Ovary (tissue), 9 donors: ENCODE data around the gene CEBPZOS. TPM values are rescaled to one million over a fixed set of nuclear protein-coding genes. Genes with fewer than 3 reads are reported as not detected.

Source experiments
- DNase-seq, 5 donors: peaks; one replicate each; pipeline ENCODE4 v3.0.0-alpha.2; 2019 to 2020
- H3K27ac ChIP-seq, 2 donors: fragments of 200-600 bp; one replicate each; pipeline versions ENCODE4 v1.5.1 to v1.8.0; 2019 to 2022
- H3K27me3 ChIP-seq: fragments of 200-600 bp; one replicate; pipeline ENCODE4 v1.8.0; 2022
- H3K36me3 ChIP-seq: fragments of 200-600 bp; sonication (generic); one replicate; pipeline ENCODE4 v1.5.1; 2019
- H3K4me1 ChIP-seq: one replicate; pipeline ENCODE4 v1.8.1; 2013; ENCODE audit warnings: mild to moderate bottlenecking, moderate library complexity; ENCODE audit not compliant: insufficient read depth
- H3K4me3 ChIP-seq: fragments of 200-600 bp; sonication (generic); one replicate; pipeline ENCODE4 v1.5.1; 2017
- H3K9me3 ChIP-seq, 2 donors: fragments of 200-600 bp in 1 of 2; sonication (generic) in 1 of 2; one replicate each; pipeline versions ENCODE4 v1.5.1 to v1.8.1; 2013 to 2019; ENCODE audit warnings: mild to moderate bottlenecking in 1 of 2, moderate library complexity in 1 of 2
- EP300 ChIP-seq: sonication (generic); formaldehyde crosslinking; IDR thresholded peaks from one replicate; pipeline ENCODE4 v1.6.1; 2017; ENCODE audit warnings: antibody characterized with exemption
- POLR2A ChIP-seq: fragments of 450-650 bp; IDR thresholded peaks from one replicate; pipeline ENCODE4 v1.6.1; 2017; ENCODE audit warnings: antibody characterized with exemption, mild to moderate bottlenecking, moderate library complexity
- WGBS, 3 donors: extraction: QIAGEN DNeasy Blood & Tissue Kit in 1 of 3; methylation state at CpG; one replicate each; pipeline versions ENCODE4 v1.1.5 to v1.1.7; 2013 to 2017; 5-methylcytosine and 5-hydroxymethylcytosine counted together
- intact Hi-C, 4 donors: fragments of 100-400 bp; cut with DNase I; formaldehyde crosslinking; loops; one replicate each; pipeline versions ENCODE4 v1.11.0 to v1.15.1; 2022 to 2023
- polyA plus RNA-seq, 2 donors: library from polyadenylated mRNA; stranded (reverse); fragments of 200-250 nt in 1 of 2; fragments of 350-450 nt in 1 of 2; fragmentation: Illumina TruSeq in 1 of 2; extraction: RNeasy Lipid Tissue Mini Kit (QIAGEN cat#74804) in 1 of 2; gene quantifications; one replicate each; pipeline ENCODE4 v1.2.3, GENCODE V29; 2013 to 2014
- total RNA-seq, 7 donors: library from RNA; depleted of rRNA in 2 of 7; stranded (reverse); fragments of >200 nt in 2 of 7; fragmentation: NEBNext Ultra II Directional in 3 of 7; extraction: Animal tissue kit (Norgen Biotek cat#: 25700) in 3 of 7; gene quantifications; one replicate each; pipeline versions ENCODE4 v1.1.0 to v1.2.4, GENCODE V29; 2016 to 2023
- TF ChIP-seq, protein P1 (sequence below), 3 donors: fragments of 450-650 bp in 2 of 3; fragments of 200-600 bp in 1 of 3; IDR thresholded peaks; one replicate each; pipeline versions ENCODE4 v1.5.1 to v1.8.0; 2016 to 2022; ENCODE audit warnings: antibody characterized with exemption in 3 of 3, mild to moderate bottlenecking in 1 of 3
- donor health status: DM: no; HTN: no; CAD: no; lungs with moderate emphysema.
- donor health status: DM: no; HTN: no; CAD: no.
- donor health status: Bipolar disorder and iron deficiency.
- donor health status: DM: yes; HTN: yes; CAD: no.
- donor health status: DM: no; HTN: no; CAD: no.
- donor health status: DM: yes; HTN: yes; CAD: no.

Gene CEBPZOS
- total and polyA plus RNA-seq, 9 donors: 22.6 to 47.4 (median 41.4) TPM

GRCh38 chr2:37154785-37155184 is 41.5 kb upstream of the CEBPZOS start:
- WGBS, 3 donors: 89 to 96% (median 91%) methylated on average over 4 of the region's 4 CpGs
- Histone ChIP-seq H3K4me3 (no peak overlapping the region), H3K36me3 (no peaks in the 10 kb centered on the region), H3K27ac (no peak overlapping the region), H3K4me1 (peaks cover 6% of the 10 kb centered on the region), H3K9me3 (no peaks in the 10 kb centered on the region), H3K27me3 (no peaks in the 10 kb centered on the region)
- no peak for DNase-seq
- TF ChIP-seq EP300 (no peak), POLR2A (no peak)
- TF ChIP-seq, protein P1, sequence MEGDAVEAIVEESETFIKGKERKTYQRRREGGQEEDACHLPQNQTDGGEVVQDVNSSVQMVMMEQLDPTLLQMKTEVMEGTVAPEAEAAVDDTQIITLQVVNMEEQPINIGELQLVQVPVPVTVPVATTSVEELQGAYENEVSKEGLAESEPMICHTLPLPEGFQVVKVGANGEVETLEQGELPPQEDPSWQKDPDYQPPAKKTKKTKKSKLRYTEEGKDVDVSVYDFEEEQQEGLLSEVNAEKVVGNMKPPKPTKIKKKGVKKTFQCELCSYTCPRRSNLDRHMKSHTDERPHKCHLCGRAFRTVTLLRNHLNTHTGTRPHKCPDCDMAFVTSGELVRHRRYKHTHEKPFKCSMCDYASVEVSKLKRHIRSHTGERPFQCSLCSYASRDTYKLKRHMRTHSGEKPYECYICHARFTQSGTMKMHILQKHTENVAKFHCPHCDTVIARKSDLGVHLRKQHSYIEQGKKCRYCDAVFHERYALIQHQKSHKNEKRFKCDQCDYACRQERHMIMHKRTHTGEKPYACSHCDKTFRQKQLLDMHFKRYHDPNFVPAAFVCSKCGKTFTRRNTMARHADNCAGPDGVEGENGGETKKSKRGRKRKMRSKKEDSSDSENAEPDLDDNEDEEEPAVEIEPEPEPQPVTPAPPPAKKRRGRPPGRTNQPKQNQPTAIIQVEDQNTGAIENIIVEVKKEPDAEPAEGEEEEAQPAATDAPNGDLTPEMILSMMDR (IDR thresholded peaks at IDR 0.05): no peak
- intact Hi-C loops: no loop called here

- H3K4me1 ChIP-seq: peaks cover 6% of the 10 kb centered on the region
- TF ChIP-seq POLR2A: no peak
- TF ChIP-seq EP300: no peak
- TF ChIP-seq, protein P1 (IDR thresholded peaks at IDR 0.05): no peak
- H3K36me3 ChIP-seq: no peaks in the 10 kb centered on the region
- intact Hi-C loops: no loop called here
- no peaks in the 10 kb centered on the region for H3K9me3 ChIP-seq
- peak overlapping the region; percentile 71 to 86 for H3K27ac ChIP-seq
- 0% methylated on average over 17 to 27 of the region's 27 CpGs for WGBS, 3 donors
- peak; percentile 42 to 56 (median 50) for DNase-seq
- H3K4me3 ChIP-seq: peak overlapping the region; percentile 97
- no peaks in the 10 kb centered on the region for H3K27me3 ChIP-seq
Observed at GRCh38 chr2:37156071-37156856, 40.0 kb upstream of the CEBPZOS start.

DNA sequence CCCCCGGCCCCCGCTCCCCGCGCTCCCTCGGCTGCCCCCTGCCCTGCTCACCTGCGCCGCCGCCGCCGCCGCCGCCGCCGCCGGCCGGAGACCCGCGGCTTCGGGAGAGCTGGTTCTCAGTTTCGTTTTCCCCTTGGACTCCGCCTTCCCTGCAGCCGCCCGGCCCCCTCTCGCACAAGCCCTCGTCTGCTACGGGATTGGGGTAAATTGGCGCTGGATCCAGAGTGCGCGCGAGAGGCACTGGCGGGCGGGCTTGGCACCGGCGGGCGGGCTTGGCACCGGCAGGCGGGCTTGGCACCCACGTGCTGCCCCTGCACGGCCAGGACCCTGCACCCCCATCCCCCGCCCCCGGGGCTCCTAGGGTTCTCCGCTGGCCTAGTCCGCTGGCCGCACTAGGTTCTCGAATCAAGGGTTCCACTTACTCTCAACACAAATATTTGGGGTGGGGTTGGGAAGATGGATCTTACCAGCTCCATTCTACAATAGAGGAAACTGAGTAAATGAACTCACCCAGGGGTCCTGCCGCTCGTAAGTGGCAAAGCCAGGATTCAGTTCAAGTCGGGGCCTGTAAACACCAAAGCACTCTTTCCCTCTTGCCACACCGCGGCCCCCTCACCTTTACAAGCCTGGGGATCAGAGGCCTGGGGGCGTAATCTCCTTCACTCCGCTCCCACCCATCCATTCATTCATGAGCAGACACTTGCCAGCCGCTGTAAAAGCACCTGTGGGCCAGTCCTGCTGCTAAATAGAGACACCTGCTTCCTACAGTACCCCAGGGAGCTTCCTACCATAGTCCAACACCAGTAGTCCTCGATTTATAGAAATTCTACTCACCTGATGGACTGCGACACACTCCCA is 39.2 kb upstream of the CEBPZOS start, which contains the start of gene EIF2AK2:
Gene EIF2AK2, minus strand, starts transcription at position 124 of the 858 bp plus-strand sequence. CDS start 9,174 bp downstream, outside the sequence.
- no peaks in the 10 kb centered on the region for H3K36me3 ChIP-seq
- TF ChIP-seq POLR2A: peak; percentile 20
- TF ChIP-seq, protein P1 (IDR thresholded peaks at IDR 0.05): no peak
- no peak for TF ChIP-seq EP300
- intact Hi-C loops: no loop called here

GRCh38 chr2:37164757-37165156 is 31.5 kb upstream of the CEBPZOS start:
- no peak for DNase-seq
- no peak overlapping the region for H3K27ac ChIP-seq
- TF ChIP-seq EP300: no peak
- TF ChIP-seq, protein P1 (IDR thresholded peaks at IDR 0.05): no peak
- TF ChIP-seq POLR2A: no peak
- intact Hi-C loops: no loop called here
- H3K4me1 ChIP-seq: no peaks in the 10 kb centered on the region
- no peaks in the 10 kb centered on the region for H3K27me3 ChIP-seq
- no peaks in the 10 kb centered on the region for H3K36me3 ChIP-seq
- no peaks in the 10 kb centered on the region for H3K9me3 ChIP-seq
- H3K4me3 ChIP-seq: no peak overlapping the region
- 83 to 94% (median 83%) methylated on average over 1 of the region's 1 CpG for WGBS, 3 donors

More for the DNA sequence above, 39.2 kb upstream of the CEBPZOS start, which contains the start of gene EIF2AK2:
- H3K27ac ChIP-seq: peak within 1 kb of the TSS; percentile 71 to 86
- H3K27me3 ChIP-seq: no peaks in the 10 kb centered on the region
- 4 to 11% (median 5%) methylated on average over 36 to 55 of the region's 55 CpGs for WGBS, 3 donors
- peak; percentile 78 to 88 (median 83) for DNase-seq
- peaks cover 6% of the 10 kb centered on the region for H3K4me1 ChIP-seq
- no peaks in the 10 kb centered on the region for H3K9me3 ChIP-seq
- peak within 1 kb of the TSS; percentile 97 for H3K4me3 ChIP-seq
